Effector CD8-positive, alpha-beta T cell (primary cell): ENCODE results near the gene CCNA2.

Experiments
- DNase-seq: peaks from one replicate; lab custom pipeline; 2025; lab: John Stamatoyannopoulos, UW
- total RNA-seq, 4 experiments: gene quantifications; one replicate each; lab custom pipeline; 2026; lab: John Stamatoyannopoulos, UW

The CCNA2 gene
- total RNA-seq: 0.97 to 4.5 (median 2.2) reads per million in 4 experiments

DNA sequence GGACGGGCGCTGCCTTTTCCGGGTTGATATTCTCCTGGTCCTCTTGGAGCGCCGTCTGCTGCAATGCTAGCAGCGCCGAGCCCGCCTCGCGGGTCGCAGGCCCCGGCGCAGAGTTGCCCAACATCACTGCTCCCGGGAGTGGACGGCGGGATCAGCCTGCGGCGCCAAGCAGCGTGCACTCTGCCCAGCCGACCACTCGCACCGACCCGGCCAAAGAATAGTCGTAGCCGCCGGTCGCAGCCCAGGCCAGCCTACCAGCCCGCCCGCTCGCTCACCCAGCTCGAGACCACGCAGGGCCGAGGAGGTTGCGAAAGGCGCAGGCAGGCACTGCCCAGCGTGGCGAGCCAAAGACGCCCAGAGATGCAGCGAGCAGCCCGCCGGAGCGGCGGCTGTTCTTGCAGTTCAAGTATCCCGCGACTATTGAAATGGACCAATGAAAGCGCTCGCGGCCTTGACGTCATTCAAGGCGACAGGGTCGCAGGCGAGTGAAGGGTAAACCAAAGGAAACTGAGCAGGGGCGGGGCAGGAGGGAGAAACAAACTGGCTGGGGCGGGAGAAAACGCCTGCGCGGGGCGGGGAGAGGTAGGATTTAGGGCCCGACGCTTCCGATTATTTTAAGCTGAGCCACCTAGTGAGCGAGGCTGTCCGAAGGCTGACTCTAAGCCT, at the start of gene CCNA2:
TSS of gene CCNA2 (minus strand) at position 379 of the 666 bp plus-strand sequence. CDS start at position 124, 255 bp downstream.
- DNase-seq: peak; percentile 94

DNA sequence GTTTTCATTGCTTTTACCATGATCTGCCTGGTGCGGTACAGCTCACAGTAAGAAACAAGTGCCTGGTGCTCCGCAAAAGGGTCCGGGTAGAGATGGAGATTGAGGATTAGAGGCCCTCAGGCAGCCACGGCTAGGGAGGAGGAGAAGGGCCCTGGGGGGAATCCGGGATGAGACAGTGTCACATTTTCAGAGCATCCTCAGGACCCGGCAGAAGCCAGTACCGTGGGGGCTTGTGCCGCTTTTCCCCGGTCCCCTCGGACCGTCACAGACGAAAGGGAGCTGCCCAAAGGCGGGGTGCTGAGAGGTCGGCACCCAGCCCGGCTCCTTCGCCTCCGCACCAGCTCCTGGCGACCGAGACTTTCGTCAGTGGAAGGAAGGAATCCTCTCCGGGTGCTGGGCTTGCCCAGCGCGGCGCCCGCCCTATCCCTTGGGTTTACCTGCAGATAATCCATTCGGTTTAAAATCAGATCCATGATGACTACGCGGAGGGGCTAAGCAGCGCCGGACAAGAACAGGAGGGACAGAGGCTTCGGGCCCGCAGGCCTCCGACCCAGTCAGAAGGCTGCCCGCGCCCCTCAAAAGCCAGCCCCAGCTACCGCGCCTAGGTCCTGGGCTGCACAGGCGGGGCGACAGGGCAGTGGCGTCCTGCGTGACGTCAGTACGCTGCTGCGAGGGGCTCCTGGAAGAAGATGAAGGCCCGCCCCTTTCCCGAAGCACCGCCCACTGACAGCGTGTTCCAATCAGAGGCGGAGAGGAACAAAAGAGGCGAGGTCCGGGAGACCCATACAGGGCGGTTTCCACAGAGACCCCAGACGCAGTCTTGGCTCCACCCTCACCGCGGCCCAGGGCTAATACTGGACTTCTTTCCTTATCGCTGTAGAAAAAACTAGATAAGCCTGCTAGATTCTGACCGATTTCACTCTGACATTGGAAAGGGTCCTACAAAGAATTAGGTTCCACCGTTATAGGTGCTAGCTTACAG, 46.4 kb upstream of the CCNA2 start, which contains the start of gene BBS7:
TSS of gene BBS7 (minus strand) at position 634 of the 982 bp plus-strand sequence. CDS start at position 473, 161 bp downstream.
- DNase-seq: peak; percentile 94

DNA sequence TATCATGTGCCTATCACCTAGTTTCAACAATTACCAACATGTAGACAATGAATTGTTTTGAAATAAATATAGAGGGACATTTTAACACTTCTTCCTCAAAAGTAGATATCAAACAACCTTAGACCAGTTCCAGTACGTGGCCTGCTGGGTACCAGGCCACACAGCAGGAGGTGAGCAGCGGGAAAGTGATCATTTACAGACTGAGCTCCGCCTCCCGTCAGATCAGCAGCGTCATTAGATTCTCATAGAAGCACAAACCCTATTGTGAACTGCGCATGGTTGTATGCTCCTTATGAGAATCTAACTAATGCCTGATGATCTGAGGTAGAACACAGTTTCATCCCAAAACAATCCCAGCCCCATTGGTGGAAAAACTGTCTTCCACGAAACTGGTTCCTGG, 40.1 kb upstream of the CCNA2 start:
- DNase-seq: no peak

DNA sequence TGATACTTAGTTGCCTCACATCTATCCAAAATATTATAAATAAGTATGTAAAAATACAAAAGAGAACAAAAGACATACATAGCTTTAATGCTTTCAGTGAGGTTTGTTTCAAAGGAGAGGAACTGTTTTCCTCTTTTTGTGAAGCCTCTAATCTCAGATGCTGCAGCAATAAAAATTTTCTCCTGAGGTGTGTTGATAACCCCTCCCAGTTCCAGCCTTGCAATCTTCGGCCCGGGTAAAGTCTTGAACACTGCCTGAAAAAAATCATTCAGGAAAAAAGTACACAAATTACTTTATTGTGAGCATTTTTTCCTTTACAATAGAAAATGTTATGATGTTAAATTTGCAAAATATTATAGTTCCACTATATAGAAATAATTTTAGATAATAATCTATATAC, 37.7 kb upstream of the CCNA2 start:
- DNase-seq: no peak

DNA sequence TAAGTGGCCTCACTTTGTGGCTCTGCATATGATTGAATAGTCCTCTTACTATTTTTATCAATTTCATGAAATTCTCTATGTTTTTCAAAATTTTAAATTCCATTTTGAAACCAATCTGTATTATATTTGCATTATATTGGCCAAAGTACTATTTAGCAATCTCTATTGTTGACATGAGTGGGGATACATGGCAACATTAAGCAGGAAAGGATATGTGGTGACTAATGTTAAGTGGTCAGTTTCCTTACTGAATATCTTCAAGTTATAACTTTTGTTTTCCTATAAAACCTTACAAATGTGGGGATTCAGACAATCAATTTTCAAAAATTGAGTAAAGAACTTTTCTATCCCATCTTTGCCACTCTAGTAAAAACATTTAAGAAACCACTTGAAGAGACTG, 36.4 kb upstream of the CCNA2 start:
- DNase-seq: no peak

DNA sequence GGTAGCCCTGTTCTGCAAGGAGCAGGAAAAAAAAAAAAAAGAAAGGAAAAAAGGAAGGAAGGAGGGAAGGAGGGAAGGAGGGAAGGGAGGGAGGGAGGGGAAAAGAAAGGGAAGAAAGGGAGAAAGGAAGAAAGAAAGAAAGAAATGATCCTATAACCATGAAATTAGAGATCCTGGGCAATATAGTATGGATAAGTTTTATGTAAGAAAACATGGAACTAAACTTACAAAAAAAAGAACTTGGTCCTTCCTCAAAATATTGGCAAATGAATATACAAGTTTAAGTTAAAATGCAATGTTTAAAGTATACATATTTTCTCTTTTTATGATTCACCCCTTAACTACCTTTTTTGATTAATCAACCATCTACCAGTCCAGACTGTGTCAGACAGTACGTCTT, 27.7 kb upstream of the CCNA2 start:
- no peak for DNase-seq

DNA sequence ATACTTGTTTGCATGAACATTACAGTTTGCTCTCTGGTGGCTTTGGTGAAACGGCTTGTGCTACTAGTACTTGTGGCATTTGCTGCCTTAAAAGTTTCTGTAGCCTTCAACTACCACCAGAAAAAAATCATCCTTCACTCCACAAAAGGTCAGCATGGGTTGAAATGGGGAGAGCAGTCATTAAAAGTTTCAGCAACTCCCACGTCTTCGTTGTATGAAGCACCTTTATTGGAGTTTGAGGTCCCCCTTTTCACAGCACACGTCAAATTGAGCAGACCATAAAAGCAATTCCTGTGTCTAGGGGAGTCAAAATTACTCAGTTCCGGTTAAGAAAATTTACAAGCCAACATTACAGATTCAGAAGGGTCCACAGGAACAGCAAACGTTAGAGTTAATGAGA, 23.0 kb upstream of the CCNA2 start:
- DNase-seq: no peak

DNA sequence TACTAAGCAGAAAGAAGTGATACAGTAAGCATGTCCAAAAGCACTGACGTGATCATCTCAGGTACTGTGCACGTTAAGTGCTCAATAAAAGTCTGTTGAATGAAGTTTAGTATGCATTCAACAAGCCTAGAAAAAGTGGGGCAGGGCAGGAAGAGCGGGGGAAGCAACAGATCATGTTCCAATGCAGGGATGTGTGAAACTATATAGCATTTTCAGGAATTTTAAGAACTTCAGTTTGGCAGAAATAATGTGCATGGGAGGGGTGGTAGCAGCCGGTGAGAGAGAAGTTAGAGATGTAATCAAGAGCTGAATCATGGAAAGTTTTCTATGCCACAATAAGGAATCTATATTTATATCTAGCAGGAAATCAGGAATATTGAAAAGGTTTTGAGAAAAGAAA, 19.2 kb upstream of the CCNA2 start:
- DNase-seq: no peak

- no peak for DNase-seq
These were observed 14.5 kb upstream of the CCNA2 start for GRCh38 chr4:121838136-121838535.

DNA sequence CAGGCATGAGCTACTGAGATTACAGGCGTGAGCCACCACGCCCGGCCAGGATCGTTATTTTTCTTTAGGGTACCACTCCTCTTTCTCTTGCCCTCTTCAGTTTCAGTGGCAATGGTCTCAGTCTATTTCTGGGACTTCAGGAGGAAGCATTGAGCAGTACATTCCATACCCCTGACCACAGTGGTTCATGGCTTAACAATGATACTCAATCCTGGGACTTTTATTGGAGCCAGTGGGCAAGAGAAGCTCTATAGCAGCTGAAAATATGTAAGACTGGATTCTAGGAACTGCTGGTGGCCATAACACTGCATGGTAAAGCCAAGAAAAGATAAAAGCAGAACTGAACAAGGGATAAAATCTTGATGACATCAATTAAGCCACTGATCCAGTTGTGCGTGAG, 5.8 kb upstream of the CCNA2 start:
- no peak for DNase-seq

DNA sequence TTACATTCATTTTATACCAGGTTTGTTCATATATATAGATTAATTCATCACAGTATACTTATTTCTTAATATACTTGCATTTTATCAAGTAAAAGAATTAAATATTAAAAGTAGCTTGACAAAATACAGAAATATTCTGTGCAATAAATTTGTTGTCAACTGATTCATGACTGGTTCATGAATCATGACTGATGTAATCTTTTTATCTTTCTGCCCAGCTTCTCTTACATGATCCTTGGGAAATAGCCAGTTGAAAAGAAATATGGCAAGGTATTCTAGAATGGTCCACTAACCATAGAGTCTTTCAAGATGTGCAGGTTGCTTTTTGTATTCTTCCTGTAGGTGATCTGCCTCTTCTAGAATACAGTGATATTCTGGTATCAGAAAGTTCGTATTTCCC, 4.2 kb upstream of the CCNA2 start:
- DNase-seq: no peak

DNA sequence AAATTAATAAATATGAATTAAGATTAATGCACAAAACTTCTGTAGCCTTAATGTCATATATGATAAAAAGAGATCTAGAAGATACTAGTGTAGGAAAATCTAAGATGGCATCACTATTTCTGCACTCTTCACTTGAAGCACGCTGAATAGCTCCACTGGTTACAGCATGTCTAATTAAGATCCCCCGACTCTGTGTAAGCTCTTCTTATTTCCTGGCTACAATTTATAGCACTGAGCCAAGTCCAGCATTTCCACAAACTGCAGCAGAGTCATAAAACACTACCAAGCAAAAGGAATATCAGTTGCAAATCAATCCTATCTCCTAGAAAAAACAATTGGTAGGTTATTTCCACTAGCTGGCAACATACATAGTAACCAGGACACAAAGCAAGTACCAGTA, 1.3 kb upstream of the CCNA2 start:
- no peak for DNase-seq

DNA sequence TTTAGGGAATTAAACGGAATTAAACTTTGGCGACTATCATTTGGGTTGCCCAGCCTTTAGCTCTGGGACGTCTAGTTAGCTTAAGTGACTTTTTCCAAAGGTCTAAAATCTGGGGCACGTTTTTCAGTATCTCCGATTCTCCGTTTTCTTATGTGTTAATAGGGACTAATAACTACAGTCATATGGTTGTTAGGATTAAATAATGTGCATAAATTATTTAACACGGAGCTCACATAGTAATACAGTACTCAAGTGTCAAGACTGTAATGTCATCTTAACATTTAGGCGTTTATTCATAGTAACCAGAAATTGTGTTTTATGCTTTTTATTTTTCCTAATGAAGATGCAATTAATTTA, 466 bp upstream of the CCNA2 start:
- no peak for DNase-seq

GRCh38 chr4:121822796-121823504, 733 bp downstream of the CCNA2 start:
- no peak for DNase-seq

DNA sequence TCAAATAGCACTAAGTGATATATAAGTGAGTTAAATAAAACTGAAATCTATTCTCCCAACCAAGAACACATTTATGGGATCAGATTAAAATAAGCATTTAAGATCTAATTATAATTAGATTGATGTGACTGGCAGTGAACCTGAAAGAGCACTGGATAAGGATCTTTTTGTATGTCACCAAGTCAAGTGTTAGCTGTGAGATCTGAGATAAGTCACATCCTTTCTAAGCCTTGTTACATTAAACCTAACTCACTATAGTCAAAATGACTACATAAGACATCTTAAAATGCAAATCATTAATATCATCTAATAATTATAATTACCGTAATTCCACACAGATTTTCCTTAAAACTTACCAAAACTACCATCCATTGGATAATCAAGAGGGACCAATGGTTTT, 1.6 kb downstream of the CCNA2 start:
- no peak for DNase-seq

DNA sequence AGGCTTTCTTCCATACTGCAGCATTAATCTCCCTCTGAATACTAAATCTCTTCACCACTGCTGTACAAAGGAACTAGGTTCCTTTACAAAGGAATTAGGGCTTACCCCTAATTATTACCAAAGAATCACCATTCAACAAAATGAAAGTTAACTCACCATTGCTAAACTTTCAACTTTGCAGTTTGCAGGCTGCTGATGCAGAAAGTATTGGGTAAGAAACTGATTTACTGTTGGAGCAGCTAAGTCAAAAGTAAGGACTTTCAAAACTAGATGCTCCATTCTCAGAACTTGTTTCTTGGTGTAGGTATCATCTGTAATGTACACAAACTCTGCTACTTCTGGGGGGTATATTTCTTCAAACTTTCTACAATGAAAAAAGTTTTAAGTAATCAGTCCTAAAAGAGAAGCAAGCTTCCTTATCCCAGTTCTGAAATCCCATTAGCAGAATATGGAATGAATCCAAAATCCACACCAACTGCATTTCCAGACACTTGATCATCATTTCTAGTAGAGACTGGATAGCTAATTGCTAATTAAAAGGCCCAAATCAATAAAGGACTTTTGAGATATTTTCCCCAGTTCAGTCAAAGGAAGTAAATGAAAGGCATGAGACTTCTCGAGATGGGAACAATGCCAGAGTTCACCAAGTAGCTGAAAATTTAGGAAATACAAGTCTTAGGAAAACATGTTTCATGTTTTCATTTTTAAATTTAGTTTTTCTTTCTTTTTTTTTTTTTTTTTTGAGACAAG, 4.3 kb downstream of the CCNA2 start:
- DNase-seq: no peak

- no peak for DNase-seq
These were observed 5.5 kb downstream of the CCNA2 start for GRCh38 chr4:121818215-121818614.

- DNase-seq: no peak
These were observed 6.0 kb downstream of the CCNA2 start for GRCh38 chr4:121817701-121818100.

GRCh38 chr4:121817006-121817405, 6.7 kb downstream of the CCNA2 start:
- no peak for DNase-seq

- no peak for DNase-seq
These were observed 8.9 kb downstream of the CCNA2 start for GRCh38 chr4:121814756-121815155.

GRCh38 chr4:121811122-121811521, 12.6 kb downstream of the CCNA2 start:
- DNase-seq: no peak

- DNase-seq: no peak
These were observed 17.3 kb downstream of the CCNA2 start for GRCh38 chr4:121806411-121806810.
